ENCODE measurements around the gene PPP5C.

PPP5C gene

GRCh38 chr19:46337487-46337886 lies 9.4 kb upstream of the PPP5C start:
- no peak for DNase-seq

- DNase-seq: no peak
These were observed 7.4 kb upstream of the PPP5C start for GRCh38 chr19:46339446-46339845.

GRCh38 chr19:46340051-46340659 lies 6.7 kb upstream of the PPP5C start:
- no peak for DNase-seq

- no peak for DNase-seq
These were observed 5.0 kb upstream of the PPP5C start for GRCh38 chr19:46341937-46342336.

- DNase-seq: no peak
These were observed 2.5 kb upstream of the PPP5C start for GRCh38 chr19:46344363-46344762.

GRCh38 chr19:46345157-46345556 lies 1.7 kb upstream of the PPP5C start:
- DNase-seq: no peak

GRCh38 chr19:46347572-46347883 lies 641 bp downstream of the PPP5C start:
- DNase-seq: no peak

- no peak for DNase-seq
These were observed 1.1 kb downstream of the PPP5C start for GRCh38 chr19:46347985-46348384.

- DNase-seq: no peak
These were observed 2.6 kb downstream of the PPP5C start for GRCh38 chr19:46349311-46349993.

GRCh38 chr19:46350029-46350757 lies 3.3 kb downstream of the PPP5C start:
- DNase-seq: no peak

GRCh38 chr19:46350758-46351159 lies 3.9 kb downstream of the PPP5C start:
- no peak for DNase-seq

- no peak for DNase-seq
These were observed 4.6 kb downstream of the PPP5C start for GRCh38 chr19:46351241-46352041.

GRCh38 chr19:46353730-46354528 lies 7.0 kb downstream of the PPP5C start:
- no peak for DNase-seq

GRCh38 chr19:46355234-46356148 lies 8.6 kb downstream of the PPP5C start:
- no peak for DNase-seq

- no peak for DNase-seq
These were observed 9.5 kb downstream of the PPP5C start for GRCh38 chr19:46356149-46357055.

- DNase-seq: no peak
These were observed 11.1 kb downstream of the PPP5C start for GRCh38 chr19:46357846-46358583.

GRCh38 chr19:46361915-46362314 lies 15.0 kb downstream of the PPP5C start:
- DNase-seq: no peak

GRCh38 chr19:46364359-46364758 lies 17.5 kb downstream of the PPP5C start:
- DNase-seq: no peak

GRCh38 chr19:46365561-46365960 lies 18.7 kb downstream of the PPP5C start:
- no peak for DNase-seq

Data from NCI-H524 (cell line).